Measurements from ENCODE around the gene LZTS3.

LZTS3 gene

DNA sequence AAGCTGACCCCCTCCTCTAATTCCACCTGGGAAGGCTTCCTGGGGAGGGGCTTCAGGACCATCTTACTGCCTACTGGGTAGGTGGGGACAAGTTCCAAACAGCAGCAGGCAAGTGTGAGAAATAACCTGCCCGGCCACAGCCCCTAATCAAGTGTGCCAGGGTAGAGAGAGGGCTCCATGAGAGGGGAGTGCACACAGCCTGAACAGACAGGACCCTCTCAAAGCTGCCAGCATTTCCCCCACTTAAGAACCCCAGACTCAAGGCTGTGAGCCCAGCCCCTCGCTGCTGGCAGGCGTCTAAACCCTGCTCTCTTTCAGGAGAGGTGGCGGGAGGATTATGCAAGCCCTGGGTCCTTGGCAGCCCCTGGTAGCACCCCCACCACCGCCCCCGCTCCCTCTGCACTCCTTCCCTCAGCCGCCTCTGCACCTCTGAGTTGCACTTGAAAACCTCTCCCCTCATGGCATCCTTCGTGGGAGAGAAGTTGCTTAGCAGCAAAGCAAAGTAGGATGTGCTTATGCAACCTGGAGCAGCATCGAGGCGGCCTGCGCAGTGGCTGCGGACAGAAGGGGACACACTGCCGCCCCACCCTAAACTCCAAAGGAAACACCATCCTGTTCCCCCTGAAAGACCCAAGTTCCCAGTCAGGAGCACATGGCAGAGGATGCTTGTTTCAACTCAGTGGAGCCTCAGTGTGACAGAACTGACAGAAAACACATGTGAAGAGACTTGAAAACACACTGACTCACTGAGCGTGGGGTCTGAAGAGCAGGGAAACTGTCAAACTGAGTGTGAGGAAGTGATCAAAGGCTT is 20.7 kb upstream of the LZTS3 start:
- Histone ChIP-seq H3K36me3 (replicated peaks; ENCODE audit: low read depth, low read length) (peaks cover 72% of the 10 kb centered on the region), H3K4me3 (ENCODE audit: low read length) (no peak overlapping the region), H4K20me1 (ENCODE audit: insufficient read depth, low read length) (no peaks in the 10 kb centered on the region; the same call in 1 of the 2 replicates), H3K9ac (ENCODE audit: low read length) (no peak overlapping the region), H3K4me1 (ENCODE audit: low read length) (no peaks in the 10 kb centered on the region), H3K79me2 (ENCODE audit: low read length) (no peaks in the 10 kb centered on the region), H2AFZ (ENCODE audit: low read depth, low read length) (no peak overlapping the region), H3K4me2 (ENCODE audit: low read length) (no peak overlapping the region), H3K27me3 (ENCODE audit: low read depth, low read length) (no peaks in the 10 kb centered on the region), H3K9me3 (ENCODE audit: insufficient read depth, low read length) (no peaks in the 10 kb centered on the region), H3K27ac (ENCODE audit: low read length) (no peak overlapping the region)
- no peak for TF ChIP-seq EZH2phosphoT487 (IDR thresholded peaks at IDR 0.05; ENCODE audit: low read depth)
- TF ChIP-seq, protein P1, sequence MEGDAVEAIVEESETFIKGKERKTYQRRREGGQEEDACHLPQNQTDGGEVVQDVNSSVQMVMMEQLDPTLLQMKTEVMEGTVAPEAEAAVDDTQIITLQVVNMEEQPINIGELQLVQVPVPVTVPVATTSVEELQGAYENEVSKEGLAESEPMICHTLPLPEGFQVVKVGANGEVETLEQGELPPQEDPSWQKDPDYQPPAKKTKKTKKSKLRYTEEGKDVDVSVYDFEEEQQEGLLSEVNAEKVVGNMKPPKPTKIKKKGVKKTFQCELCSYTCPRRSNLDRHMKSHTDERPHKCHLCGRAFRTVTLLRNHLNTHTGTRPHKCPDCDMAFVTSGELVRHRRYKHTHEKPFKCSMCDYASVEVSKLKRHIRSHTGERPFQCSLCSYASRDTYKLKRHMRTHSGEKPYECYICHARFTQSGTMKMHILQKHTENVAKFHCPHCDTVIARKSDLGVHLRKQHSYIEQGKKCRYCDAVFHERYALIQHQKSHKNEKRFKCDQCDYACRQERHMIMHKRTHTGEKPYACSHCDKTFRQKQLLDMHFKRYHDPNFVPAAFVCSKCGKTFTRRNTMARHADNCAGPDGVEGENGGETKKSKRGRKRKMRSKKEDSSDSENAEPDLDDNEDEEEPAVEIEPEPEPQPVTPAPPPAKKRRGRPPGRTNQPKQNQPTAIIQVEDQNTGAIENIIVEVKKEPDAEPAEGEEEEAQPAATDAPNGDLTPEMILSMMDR (IDR thresholded peaks at IDR 0.05; ENCODE audit: low read depth, low read length), result no peak

DNA sequence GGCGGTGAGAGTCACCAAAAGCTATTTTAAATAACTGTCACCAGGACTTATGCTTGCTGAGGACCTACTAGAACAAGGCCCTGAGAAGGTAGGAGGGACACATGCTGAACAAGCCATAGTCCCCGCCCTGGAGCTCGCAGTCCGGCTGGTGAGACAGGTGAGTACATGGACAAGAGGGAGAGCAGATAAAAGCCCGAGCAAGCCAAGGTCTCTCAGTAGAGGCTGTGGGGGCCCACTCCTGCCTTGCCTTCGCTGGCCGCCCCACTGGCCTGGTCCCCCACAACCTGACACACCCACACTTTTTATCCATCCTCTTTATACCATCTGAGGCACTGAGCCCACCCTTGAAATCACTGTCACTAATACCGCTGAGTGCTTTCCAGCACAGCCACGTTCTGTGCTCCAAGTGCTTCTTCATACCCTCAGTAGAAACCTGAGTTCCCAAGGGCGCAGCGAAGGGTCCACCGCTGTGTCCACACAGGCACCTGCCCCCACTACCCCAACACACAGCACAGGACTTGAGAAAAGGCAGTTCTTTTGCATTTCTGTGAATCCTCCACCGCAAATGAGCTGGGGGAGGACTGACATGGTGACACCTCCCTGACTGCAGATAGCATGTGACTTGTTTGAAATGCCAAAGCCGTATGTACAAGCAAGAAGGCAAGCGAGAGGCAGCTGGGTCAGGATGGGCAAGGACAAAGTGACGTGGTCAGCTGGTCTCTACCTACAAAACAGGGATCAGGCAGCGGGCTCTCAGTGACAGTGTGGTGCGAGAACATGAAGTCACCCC is 19.1 kb upstream of the LZTS3 start:
- Histone ChIP-seq H3K36me3 (replicated peaks; ENCODE audit: low read depth, low read length) (peaks cover 64% of the 10 kb centered on the region), H3K79me2 (ENCODE audit: low read length) (no peaks in the 10 kb centered on the region)

DNA sequence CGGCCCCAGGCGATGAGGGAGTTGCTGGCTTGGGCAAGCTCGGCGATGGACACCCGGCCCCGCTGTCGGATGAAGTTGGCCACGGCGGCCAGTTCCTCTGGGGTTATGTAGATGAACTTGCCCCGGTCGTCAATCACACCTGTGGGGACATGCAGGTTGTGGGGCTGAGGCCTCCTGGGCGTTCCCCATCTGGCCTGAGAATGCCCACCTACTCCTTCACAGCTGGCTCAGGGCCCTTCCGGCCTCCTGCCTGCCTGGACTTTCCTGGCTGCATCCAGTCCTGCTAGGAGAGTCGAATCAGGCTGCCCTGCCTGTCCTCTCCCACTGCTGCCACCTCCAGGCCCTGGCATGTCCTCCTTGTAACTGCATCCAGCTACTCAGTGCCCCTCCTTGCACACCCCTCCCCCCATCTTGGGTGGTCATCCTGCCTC is 17.3 kb upstream of the LZTS3 start:
- Histone ChIP-seq H3K36me3 (replicated peaks; ENCODE audit: low read depth, low read length) (peaks cover 56% of the 10 kb centered on the region), H3K79me2 (ENCODE audit: low read length) (no peaks in the 10 kb centered on the region)

More for the DNA sequence above, 19.1 kb upstream of the LZTS3 start:
- H4K20me1 ChIP-seq (ENCODE audit: insufficient read depth, low read length), result no peaks in the 10 kb centered on the region; the same call in 1 of the 2 replicates
- H3K4me2 ChIP-seq (ENCODE audit: low read length), result no peak overlapping the region
- no peaks in the 10 kb centered on the region for H3K4me1 ChIP-seq (ENCODE audit: low read length)
- no peak overlapping the region for H3K4me3 ChIP-seq (ENCODE audit: low read length)
- no peaks in the 10 kb centered on the region for H3K9me3 ChIP-seq (ENCODE audit: insufficient read depth, low read length)
- no peaks in the 10 kb centered on the region for H3K27me3 ChIP-seq (ENCODE audit: low read depth, low read length)
- H2AFZ ChIP-seq (ENCODE audit: low read depth, low read length), result no peak overlapping the region
- H3K9ac ChIP-seq (ENCODE audit: low read length), result no peak overlapping the region
- TF ChIP-seq EZH2phosphoT487 (IDR thresholded peaks at IDR 0.05; ENCODE audit: low read depth), result no peak
- TF ChIP-seq, protein P1 (IDR thresholded peaks at IDR 0.05; ENCODE audit: low read depth, low read length), result no peak
- H3K27ac ChIP-seq (ENCODE audit: low read length), result no peak overlapping the region

More for the DNA sequence above, 17.3 kb upstream of the LZTS3 start:
- no peaks in the 10 kb centered on the region for H3K27me3 ChIP-seq (ENCODE audit: low read depth, low read length)
- no peaks in the 10 kb centered on the region for H3K9me3 ChIP-seq (ENCODE audit: insufficient read depth, low read length)
- H3K4me3 ChIP-seq (ENCODE audit: low read length), result no peak overlapping the region
- no peak overlapping the region for H3K4me2 ChIP-seq (ENCODE audit: low read length)
- H3K27ac ChIP-seq (ENCODE audit: low read length), result no peak overlapping the region
- H3K4me1 ChIP-seq (ENCODE audit: low read length), result no peaks in the 10 kb centered on the region
- no peaks in the 10 kb centered on the region; the same call in 1 of the 2 replicates for H4K20me1 ChIP-seq (ENCODE audit: insufficient read depth, low read length)
- H3K9ac ChIP-seq (ENCODE audit: low read length), result no peak overlapping the region
- no peak for TF ChIP-seq EZH2phosphoT487 (IDR thresholded peaks at IDR 0.05; ENCODE audit: low read depth)
- TF ChIP-seq, protein P1 (IDR thresholded peaks at IDR 0.05; ENCODE audit: low read depth, low read length), result no peak
- no peak overlapping the region for H2AFZ ChIP-seq (ENCODE audit: low read depth, low read length)

All from OCI-LY3 (cell line).